ENCODE measurements around the gene PDIA2.

DNA sequence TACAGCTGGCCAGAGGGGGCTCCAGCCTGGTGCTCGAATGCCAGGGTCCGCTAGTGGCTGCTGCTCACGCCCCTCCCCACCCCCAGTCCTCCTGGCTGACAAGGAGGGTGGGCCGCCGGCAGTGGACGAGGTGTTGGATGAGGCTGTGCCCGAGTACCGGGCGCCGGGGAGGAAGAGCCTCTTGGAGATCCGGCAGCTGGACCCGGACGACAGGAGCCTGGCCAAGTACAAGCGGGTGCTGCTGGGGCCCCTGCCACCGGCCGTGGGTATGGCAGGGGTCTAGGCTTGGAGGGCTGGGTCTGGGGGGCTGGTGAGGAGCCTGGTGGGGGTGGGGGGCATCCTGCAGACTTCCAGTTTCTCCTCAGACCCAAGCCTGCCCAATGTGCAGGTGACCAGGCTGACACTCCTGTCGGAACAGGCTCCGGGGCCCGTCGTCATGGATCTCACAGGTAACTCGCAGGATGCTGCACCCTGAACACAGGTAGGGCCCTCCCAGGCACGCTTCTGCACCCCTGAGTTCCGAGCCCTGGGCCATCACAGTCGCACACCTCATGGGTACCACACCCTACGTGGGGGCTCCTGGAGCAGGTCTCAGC is 1.2 kb upstream of the PDIA2 start:
- TF ChIP-seq POLR2AphosphoS5 (IDR thresholded peaks at IDR 0.05; ENCODE audit: low read depth, low read length), result no peak
- no peak for TF ChIP-seq TAF1 (IDR thresholded peaks at IDR 0.05; ENCODE audit: borderline replicate concordance, low read depth, low read length)
